ENCODE data around the gene DNAH14.

Gene DNAH14

GRCh38 chr1:225253784-225254183 is 324.3 kb downstream of the DNAH14 start:
- TF ChIP-seq, protein P1, sequence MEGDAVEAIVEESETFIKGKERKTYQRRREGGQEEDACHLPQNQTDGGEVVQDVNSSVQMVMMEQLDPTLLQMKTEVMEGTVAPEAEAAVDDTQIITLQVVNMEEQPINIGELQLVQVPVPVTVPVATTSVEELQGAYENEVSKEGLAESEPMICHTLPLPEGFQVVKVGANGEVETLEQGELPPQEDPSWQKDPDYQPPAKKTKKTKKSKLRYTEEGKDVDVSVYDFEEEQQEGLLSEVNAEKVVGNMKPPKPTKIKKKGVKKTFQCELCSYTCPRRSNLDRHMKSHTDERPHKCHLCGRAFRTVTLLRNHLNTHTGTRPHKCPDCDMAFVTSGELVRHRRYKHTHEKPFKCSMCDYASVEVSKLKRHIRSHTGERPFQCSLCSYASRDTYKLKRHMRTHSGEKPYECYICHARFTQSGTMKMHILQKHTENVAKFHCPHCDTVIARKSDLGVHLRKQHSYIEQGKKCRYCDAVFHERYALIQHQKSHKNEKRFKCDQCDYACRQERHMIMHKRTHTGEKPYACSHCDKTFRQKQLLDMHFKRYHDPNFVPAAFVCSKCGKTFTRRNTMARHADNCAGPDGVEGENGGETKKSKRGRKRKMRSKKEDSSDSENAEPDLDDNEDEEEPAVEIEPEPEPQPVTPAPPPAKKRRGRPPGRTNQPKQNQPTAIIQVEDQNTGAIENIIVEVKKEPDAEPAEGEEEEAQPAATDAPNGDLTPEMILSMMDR (IDR thresholded peaks at IDR 0.05; ENCODE audit: control extremely low read depth, extremely low read depth, low read depth, missing control alignments) = no peak
- CTCF ChIA-PET = interaction anchor here (1.1 kb wide), 1 partner anchor 10 kb away, joined by 3 read pairs; no protein-coding TSS in a partner anchor
- POLR2A ChIA-PET = no interaction called here

GRCh38 chr1:225254676-225255075 is 325.2 kb downstream of the DNAH14 start:
- ChIA-PET CTCF (interaction anchor here (1.1 kb wide), 1 partner anchor 11 kb away, joined by 3 read pairs; no protein-coding TSS in a partner anchor), POLR2A (no interaction called here)
- TF ChIP-seq, protein P1 (IDR thresholded peaks at IDR 0.05; ENCODE audit: control extremely low read depth, extremely low read depth, low read depth, missing control alignments) = no peak
- no peak for DNase-seq (ENCODE audit: extremely low spot score)

More at GRCh38 chr1:225253784-225254183, 324.3 kb downstream of the DNAH14 start:
- no peak for DNase-seq (ENCODE audit: extremely low spot score)

DNA sequence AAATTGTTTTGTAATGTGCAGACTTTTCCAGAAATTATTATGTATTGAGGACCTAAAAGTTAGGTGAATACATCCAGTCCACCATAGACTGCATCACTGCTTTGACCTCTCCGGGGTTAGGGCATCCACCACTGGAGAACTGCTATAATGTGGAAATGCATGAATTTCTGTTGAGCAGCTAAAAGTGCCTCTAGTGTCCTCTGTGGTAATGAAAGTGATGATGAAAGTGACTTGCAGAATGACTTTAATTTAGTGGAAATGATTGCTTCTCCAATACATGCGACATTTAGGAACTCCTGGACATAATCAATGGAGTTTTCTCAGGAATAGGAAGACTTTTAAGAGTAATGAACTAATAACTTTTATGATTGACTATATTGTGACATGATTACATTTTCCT is 327.6 kb downstream of the DNAH14 start:
- CTCF ChIA-PET = no interaction called here
- POLR2A ChIA-PET = no interaction called here
- TF ChIP-seq, protein P1 (IDR thresholded peaks at IDR 0.05; ENCODE audit: control extremely low read depth, extremely low read depth, low read depth, missing control alignments) = no peak
- DNase-seq (ENCODE audit: extremely low spot score) = no peak

GRCh38 chr1:225258811-225259210 is 329.3 kb downstream of the DNAH14 start:
- POLR2A ChIA-PET = no interaction called here
- DNase-seq (ENCODE audit: extremely low spot score) = no peak

DNA sequence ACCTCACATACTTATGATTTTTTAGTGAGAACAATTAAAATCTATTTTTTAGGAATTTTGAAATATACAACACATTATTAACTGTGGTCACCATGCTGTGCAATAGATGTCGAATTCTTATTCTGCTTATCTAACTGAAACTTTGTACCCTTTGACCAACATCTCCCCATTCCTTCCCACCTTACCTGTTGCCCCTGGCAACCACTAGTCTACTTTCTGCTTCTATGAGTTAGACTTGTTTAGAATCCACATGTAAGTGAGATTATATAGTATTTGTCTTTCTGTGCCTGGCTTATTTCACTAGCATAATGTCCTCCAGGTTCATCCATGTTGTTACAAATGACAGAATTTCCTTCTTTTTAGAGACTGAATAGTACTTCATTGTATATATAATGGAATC is 330.1 kb downstream of the DNAH14 start:
- POLR2A ChIA-PET = no interaction called here
- CTCF ChIA-PET = no interaction called here
- DNase-seq (ENCODE audit: extremely low spot score) = no peak
- TF ChIP-seq, protein P1 (IDR thresholded peaks at IDR 0.05; ENCODE audit: control extremely low read depth, extremely low read depth, low read depth, missing control alignments) = no peak

More at GRCh38 chr1:225258811-225259210, 329.3 kb downstream of the DNAH14 start:
- TF ChIP-seq, protein P1 (IDR thresholded peaks at IDR 0.05; ENCODE audit: control extremely low read depth, extremely low read depth, low read depth, missing control alignments) = no peak
- CTCF ChIA-PET = no interaction called here

DNA sequence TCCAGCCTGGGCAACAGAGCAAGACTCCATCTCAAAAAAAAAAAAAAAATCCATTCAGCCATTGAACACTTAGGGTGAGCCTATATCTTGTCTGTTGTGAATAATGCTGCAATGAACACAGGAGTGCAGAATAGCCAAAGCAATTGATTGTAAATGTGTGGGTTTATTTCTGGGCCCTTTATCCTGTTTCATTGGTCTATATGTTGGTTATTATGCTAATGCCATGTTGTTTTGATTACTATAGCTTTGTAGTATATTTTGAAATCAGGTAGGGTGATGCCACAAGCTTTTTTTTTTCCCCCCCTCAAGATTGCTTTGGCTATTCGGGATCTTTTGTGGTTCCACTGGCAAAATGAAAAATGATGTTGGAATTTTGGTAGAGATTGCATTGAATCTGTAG is 330.8 kb downstream of the DNAH14 start:
- ChIA-PET POLR2A (no interaction called here), CTCF (no interaction called here)
- no peak for DNase-seq (ENCODE audit: extremely low spot score)

More for the DNA sequence above, 330.8 kb downstream of the DNAH14 start:
- TF ChIP-seq, protein P1 (IDR thresholded peaks at IDR 0.05; ENCODE audit: control extremely low read depth, extremely low read depth, low read depth, missing control alignments) = no peak

Measured in GM10248 (cell line).